ENCODE measurements around the gene RND2.

The RND2 gene

DNA sequence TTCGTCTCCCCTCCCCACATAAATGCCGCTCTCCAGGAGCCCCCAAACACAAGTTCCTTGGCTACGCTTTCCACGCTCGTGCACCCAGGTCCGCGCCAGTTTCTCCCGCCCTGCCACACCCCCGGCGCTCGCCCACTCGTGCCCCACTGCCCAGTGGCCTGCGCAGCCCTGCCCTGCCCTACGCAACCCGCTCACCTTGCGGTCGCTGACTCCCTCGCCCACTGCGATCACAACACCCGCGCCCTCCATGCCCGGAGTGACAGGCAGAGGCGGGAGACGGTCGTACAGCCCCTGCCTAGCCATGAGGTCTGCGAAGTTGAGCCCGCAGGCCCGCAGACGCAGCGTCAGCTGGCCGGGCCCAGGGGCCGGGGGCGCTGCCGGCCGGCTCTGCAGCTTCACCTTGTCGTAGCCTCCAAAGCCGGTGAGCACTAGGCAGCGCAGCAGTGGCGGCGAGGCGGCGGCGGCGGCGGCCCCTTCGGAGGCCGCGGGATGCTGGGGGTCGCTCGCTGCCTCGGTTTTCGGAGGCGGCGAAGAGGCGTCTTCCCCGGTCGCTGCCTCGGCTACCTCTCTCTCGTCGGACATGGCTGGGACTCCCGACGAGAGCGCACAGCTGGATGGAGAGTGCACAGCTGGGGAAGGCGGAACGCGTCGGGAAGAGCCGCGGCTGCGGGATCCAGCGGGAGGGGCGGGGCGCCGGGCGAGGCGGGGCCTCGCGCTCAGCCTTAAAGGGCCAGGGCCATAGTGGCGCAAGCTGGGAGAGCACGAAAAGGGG is 3.1 kb upstream of the RND2 start, which contains the start of gene VAT1:
Gene VAT1 (minus strand): TSS at position 645 of the 772 bp plus-strand sequence. CDS start 63 bp downstream, at position 582.
- in situ Hi-C loops (cut with MboI; ENCODE audit: low sequenced_read_pairs, unreplicated experiment), result no loop called here
- peak; percentile 86 for DNase-seq (ENCODE audit: low spot score)
- TF ChIP-seq, protein P1, sequence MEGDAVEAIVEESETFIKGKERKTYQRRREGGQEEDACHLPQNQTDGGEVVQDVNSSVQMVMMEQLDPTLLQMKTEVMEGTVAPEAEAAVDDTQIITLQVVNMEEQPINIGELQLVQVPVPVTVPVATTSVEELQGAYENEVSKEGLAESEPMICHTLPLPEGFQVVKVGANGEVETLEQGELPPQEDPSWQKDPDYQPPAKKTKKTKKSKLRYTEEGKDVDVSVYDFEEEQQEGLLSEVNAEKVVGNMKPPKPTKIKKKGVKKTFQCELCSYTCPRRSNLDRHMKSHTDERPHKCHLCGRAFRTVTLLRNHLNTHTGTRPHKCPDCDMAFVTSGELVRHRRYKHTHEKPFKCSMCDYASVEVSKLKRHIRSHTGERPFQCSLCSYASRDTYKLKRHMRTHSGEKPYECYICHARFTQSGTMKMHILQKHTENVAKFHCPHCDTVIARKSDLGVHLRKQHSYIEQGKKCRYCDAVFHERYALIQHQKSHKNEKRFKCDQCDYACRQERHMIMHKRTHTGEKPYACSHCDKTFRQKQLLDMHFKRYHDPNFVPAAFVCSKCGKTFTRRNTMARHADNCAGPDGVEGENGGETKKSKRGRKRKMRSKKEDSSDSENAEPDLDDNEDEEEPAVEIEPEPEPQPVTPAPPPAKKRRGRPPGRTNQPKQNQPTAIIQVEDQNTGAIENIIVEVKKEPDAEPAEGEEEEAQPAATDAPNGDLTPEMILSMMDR (IDR thresholded peaks at IDR 0.05; ENCODE audit: borderline replicate concordance, control extremely low read depth, extremely low read depth, insufficient read depth, missing control alignments), result no peak

DNA sequence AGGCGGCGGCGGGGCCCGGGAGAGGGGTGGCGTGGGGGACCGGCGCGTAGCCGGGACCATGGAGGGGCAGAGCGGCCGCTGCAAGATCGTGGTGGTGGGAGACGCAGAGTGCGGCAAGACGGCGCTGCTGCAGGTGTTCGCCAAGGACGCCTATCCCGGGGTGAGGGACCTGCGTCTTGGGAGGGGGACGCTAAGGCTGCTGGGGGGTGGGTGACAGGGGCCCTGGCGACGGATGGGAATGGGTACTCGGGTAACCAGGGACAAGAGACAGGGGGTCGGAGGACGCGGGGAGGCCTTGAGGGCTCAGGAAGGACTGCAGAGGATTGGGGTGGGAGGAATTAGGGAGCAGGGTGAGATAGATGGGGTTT is 243 bp downstream of the RND2 start:
- TF ChIP-seq, protein P1 (IDR thresholded peaks at IDR 0.05; ENCODE audit: borderline replicate concordance, control extremely low read depth, extremely low read depth, insufficient read depth, missing control alignments), result no peak
- in situ Hi-C loops (cut with MboI; ENCODE audit: low sequenced_read_pairs, unreplicated experiment), result loop anchor here (25.0 kb wide), 1 partner anchor 287 kb away; no protein-coding TSS in a partner anchor
- peak; percentile 34 for DNase-seq (ENCODE audit: low spot score)

DNA sequence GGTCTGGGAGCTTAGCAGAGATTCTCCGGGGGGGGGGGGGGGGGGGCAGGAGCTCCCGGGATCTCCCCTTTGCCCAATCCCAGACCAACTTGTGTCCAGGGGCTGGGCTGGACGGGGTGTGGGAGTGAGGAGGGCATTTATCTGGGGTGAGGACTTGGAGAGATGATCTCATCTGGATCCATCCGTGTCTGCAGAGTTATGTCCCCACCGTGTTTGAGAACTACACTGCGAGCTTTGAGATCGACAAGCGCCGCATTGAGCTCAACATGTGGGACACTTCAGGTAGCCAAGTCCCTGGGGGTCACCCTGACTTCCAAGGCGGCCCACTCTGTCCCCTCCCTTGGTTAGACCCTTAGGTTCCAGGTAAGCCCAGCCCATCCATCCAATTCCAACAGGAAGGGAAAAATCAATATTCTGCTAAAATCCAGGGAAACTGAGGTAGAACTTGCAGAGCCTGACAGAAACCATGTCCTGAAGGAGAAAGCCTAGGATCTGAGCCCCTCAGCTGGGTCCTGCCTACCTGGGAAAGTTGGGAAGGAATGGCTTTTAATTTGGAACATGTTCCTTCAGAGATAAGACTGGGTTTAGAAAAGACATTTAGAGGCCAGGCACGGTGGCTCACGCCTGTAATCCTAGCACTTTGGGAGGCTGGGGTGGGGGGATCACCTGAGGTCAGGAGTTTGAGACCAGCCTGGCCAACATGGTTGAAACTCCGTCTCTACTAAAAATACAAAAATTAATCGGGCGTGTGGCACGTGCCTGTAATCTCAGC is 921 bp downstream of the RND2 start:
- TF ChIP-seq, protein P1 (IDR thresholded peaks at IDR 0.05; ENCODE audit: borderline replicate concordance, control extremely low read depth, extremely low read depth, insufficient read depth, missing control alignments), result no peak
- in situ Hi-C loops (cut with MboI; ENCODE audit: low sequenced_read_pairs, unreplicated experiment), result loop anchor here (25.0 kb wide), 1 partner anchor 286 kb away; no protein-coding TSS in a partner anchor
- no peak for DNase-seq (ENCODE audit: low spot score)

- TF ChIP-seq, protein P1 (IDR thresholded peaks at IDR 0.05; ENCODE audit: borderline replicate concordance, control extremely low read depth, extremely low read depth, insufficient read depth, missing control alignments), result no peak
- DNase-seq (ENCODE audit: low spot score), result no peak
- in situ Hi-C loops (cut with MboI; ENCODE audit: low sequenced_read_pairs, unreplicated experiment), result loop anchor here (25.0 kb wide), 1 partner anchor 286 kb away; no protein-coding TSS in a partner anchor
Measured at GRCh38 chr17:43026595-43026994, 1.6 kb downstream of the RND2 start.

GRCh38 chr17:43027091-43028032 is 2.3 kb downstream of the RND2 start:
- no peak for DNase-seq (ENCODE audit: low spot score)
- TF ChIP-seq, protein P1 (IDR thresholded peaks at IDR 0.05; ENCODE audit: borderline replicate concordance, control extremely low read depth, extremely low read depth, insufficient read depth, missing control alignments), result no peak
- in situ Hi-C loops (cut with MboI; ENCODE audit: low sequenced_read_pairs, unreplicated experiment), result loop anchor here (25.0 kb wide), 1 partner anchor 285 kb away; no protein-coding TSS in a partner anchor
